ENCODE data around the gene TMEM229B. TPM values are rescaled to one million over a fixed set of nuclear protein-coding genes. Genes with fewer than 3 reads are reported as not detected.

Gene TMEM229B
- total RNA-seq, 6 experiments from 2014 or later: 0.06 to 1.8 (median 1.2) TPM

- Histone ChIP-seq H3K27me3 (no peaks in the 10 kb centered on the region), H3K4me3 (no peak overlapping the region), H3K36me3 (no peaks in the 10 kb centered on the region), H3K9me3 (peaks cover 0 to 5% (median 0%) of the 10 kb centered on the region in 4 donors), H3K27ac (no peak overlapping the region), H3K4me1 (no peaks in the 10 kb centered on the region)
- intact Hi-C loops (cut with DNase I): no loop called here
- ATAC-seq: no peak
- 92% methylated on average over 8 of the region's 8 CpGs for WGBS (ENCODE audit: insufficient coverage, low coverage, low lambda C conversion rate, missing lambda C conversion rate)
- no peak for DNase-seq
- no peak for TF ChIP-seq POLR2A (IDR thresholded peaks at IDR 0.05)
- TF ChIP-seq, protein P1, sequence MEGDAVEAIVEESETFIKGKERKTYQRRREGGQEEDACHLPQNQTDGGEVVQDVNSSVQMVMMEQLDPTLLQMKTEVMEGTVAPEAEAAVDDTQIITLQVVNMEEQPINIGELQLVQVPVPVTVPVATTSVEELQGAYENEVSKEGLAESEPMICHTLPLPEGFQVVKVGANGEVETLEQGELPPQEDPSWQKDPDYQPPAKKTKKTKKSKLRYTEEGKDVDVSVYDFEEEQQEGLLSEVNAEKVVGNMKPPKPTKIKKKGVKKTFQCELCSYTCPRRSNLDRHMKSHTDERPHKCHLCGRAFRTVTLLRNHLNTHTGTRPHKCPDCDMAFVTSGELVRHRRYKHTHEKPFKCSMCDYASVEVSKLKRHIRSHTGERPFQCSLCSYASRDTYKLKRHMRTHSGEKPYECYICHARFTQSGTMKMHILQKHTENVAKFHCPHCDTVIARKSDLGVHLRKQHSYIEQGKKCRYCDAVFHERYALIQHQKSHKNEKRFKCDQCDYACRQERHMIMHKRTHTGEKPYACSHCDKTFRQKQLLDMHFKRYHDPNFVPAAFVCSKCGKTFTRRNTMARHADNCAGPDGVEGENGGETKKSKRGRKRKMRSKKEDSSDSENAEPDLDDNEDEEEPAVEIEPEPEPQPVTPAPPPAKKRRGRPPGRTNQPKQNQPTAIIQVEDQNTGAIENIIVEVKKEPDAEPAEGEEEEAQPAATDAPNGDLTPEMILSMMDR (IDR thresholded peaks at IDR 0.05): no peak
These were observed 4.7 kb upstream of the TMEM229B start for GRCh38 chr14:67493092-67493717.

DNA sequence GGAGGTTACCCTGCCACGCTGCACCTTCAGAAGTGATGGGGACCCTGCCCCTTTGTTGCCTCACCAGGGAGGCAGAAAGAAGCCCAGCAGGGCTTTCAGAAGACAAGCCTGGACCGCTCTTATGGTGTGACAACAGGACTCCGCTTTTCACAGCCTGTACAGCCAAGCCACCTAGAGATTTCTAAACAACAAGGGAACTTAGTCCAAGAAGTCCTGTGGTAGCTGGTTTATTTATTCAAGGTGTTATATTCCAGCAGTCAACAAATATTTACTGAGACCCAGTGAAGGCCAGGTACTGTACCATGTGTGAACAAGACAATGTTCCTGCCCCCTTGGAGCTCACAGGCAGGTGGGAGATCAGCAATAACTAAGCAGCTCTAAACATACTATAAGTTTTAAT, 4.0 kb upstream of the TMEM229B start:
- TF ChIP-seq POLR2A (IDR thresholded peaks at IDR 0.05): no peak
- TF ChIP-seq, protein P1 (IDR thresholded peaks at IDR 0.05): no peak
- Histone ChIP-seq H3K9me3 (peaks cover 0 to 5% (median 0%) of the 10 kb centered on the region in 4 donors), H3K27ac (no peak overlapping the region), H3K4me3 (no peak overlapping the region), H3K27me3 (no peaks in the 10 kb centered on the region), H3K4me1 (no peaks in the 10 kb centered on the region), H3K36me3 (no peaks in the 10 kb centered on the region)
- WGBS (ENCODE audit: insufficient coverage, low coverage, low lambda C conversion rate, missing lambda C conversion rate): 90% methylated on average over 2 of the region's 3 CpGs
- no peak for DNase-seq
- no peak for ATAC-seq
- intact Hi-C loops (cut with DNase I): no loop called here

- 55% methylated on average over 6 of the region's 9 CpGs for WGBS (ENCODE audit: insufficient coverage, low coverage, low lambda C conversion rate, missing lambda C conversion rate)
- H3K27ac ChIP-seq: no peak overlapping the region
These were observed 3.4 kb upstream of the TMEM229B start for GRCh38 chr14:67491741-67492507.

DNA sequence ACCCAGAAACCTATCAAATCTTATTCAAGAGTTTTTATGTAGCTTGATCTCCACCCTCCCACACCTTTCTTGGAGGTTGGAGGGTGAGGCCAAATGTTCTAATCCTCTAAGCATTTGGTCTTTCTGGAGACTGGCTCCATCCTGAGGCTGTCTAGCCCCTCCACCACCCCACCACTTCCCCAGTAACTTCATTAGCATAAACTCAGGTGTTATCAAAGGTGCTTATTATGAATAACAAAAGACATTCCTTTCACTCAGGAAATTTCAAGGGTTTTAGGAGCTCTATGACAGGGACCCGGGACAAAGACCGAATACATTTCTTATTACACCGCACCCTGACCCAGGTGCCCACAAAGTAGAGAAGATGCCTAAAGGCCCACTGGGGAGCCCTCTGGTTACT, 2.8 kb upstream of the TMEM229B start:
- H3K9me3 ChIP-seq: peaks cover 0 to 5% (median 0%) of the 10 kb centered on the region in 4 donors
- no peak for TF ChIP-seq POLR2A (IDR thresholded peaks at IDR 0.05)
- TF ChIP-seq, protein P1 (IDR thresholded peaks at IDR 0.05): no peak
- DNase-seq (no peak), ATAC-seq (no peak)
- WGBS (ENCODE audit: insufficient coverage, low coverage, low lambda C conversion rate, missing lambda C conversion rate): 100% methylated on average over 3 of the region's 3 CpGs
- intact Hi-C loops (cut with DNase I): no loop called here
- H3K4me1 ChIP-seq: no peaks in the 10 kb centered on the region
- H3K27ac ChIP-seq: no peak overlapping the region
- no peaks in the 10 kb centered on the region for H3K27me3 ChIP-seq
- no peaks in the 10 kb centered on the region for H3K36me3 ChIP-seq
- no peak overlapping the region for H3K4me3 ChIP-seq

More at GRCh38 chr14:67491741-67492507, 3.4 kb upstream of the TMEM229B start:
- DNase-seq: no peak
- H3K36me3 ChIP-seq: no peaks in the 10 kb centered on the region
- ATAC-seq: no peak
- peaks cover 0 to 5% (median 0%) of the 10 kb centered on the region in 4 donors for H3K9me3 ChIP-seq
- H3K4me1 ChIP-seq: no peaks in the 10 kb centered on the region
- no peak overlapping the region for H3K4me3 ChIP-seq
- TF ChIP-seq POLR2A (IDR thresholded peaks at IDR 0.05): no peak
- TF ChIP-seq, protein P1 (IDR thresholded peaks at IDR 0.05): no peak
- no peaks in the 10 kb centered on the region for H3K27me3 ChIP-seq
- intact Hi-C loops (cut with DNase I): no loop called here

Data from right lobe of liver (tissue), 6 donors.